Erythroblast (primary cell): ENCODE measurements around the gene EHD2.
"Not testable (repeated sequence)": the region's sequence is repeated elsewhere in the genome, so short reads cannot be mapped to it uniquely, and the experiment has no call there.

Source experiments
- GATA1 ChIP-seq: IDR thresholded peaks from 2 replicates; pipeline ENCODE4 v1.6.1; 2011; ENCODE audit warnings: low read depth, mild to moderate bottlenecking, control low read depth, low read length, moderate library complexity
- POLR2A ChIP-seq: IDR thresholded peaks from 2 replicates; pipeline ENCODE4 v1.6.1; 2011; ENCODE audit warnings: mild to moderate bottlenecking, low read length

DNA sequence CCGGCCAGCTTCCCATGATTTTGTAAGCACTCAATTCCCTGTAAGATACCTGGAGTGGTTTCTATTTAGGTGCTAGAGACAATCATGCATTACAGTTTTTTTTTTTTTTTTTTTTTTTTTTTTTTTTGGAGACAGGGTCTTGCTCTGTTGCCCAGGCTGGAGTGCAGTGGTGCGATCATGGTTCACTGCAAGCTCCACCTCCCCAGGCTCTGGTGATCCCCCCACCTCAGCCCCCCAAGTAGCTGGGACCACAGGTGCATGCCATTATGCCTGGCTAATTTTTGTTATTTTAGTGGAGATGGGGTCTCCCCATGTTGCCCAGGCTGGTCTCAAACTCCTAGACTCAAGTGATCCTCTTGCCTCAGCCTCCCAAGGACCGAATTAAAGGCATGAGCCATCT is 51.5 kb downstream of the EHD2 start:
- not testable (repeated sequence) for TF ChIP-seq POLR2A, GATA1
